Measurements from ENCODE around the gene UQCRHL. TPM values are rescaled to one million over a fixed set of nuclear protein-coding genes. Genes with fewer than 3 reads are reported as not detected.

The UQCRHL gene
- total RNA-seq, 1 donor from 2014 or later, result 4.8 TPM

- Histone ChIP-seq H3K9ac (no peak overlapping the region), H3K4me2 (no peak overlapping the region), H3K9me3 (ENCODE audit: low read depth) (no peaks in the 10 kb centered on the region), H3K79me2 (ENCODE audit: low read depth) (no peaks in the 10 kb centered on the region), H3K27me3 (no peaks in the 10 kb centered on the region), H3K36me3 (no peaks in the 10 kb centered on the region), H3F3A (ENCODE audit: low read depth) (no peaks in the 10 kb centered on the region), H3K4me3 (no peak overlapping the region), H3K27ac (no peak overlapping the region), H3K4me1 (no peaks in the 10 kb centered on the region), H2AFZ (replicated peaks) (no peak overlapping the region), H4K20me1 (ENCODE audit: low read depth) (no peaks in the 10 kb centered on the region)
- Mint-ChIP-seq H3K36me3 (no peaks in the 10 kb centered on the region), H3K4me3 (no peak overlapping the region), H3K27me3 (ENCODE audit: insufficient read depth, low read depth) (peaks cover 2% of the 10 kb centered on the region), H3K4me1 (peaks cover 5% of the 10 kb centered on the region), H3K27ac (no peak overlapping the region), H3K9me3 (no peaks in the 10 kb centered on the region)
- TF ChIP-seq EZH2 (IDR thresholded peaks at IDR 0.05) (no peak), EZH2phosphoT487 (IDR thresholded peaks at IDR 0.05) (no peak)
- TF ChIP-seq, protein P1, sequence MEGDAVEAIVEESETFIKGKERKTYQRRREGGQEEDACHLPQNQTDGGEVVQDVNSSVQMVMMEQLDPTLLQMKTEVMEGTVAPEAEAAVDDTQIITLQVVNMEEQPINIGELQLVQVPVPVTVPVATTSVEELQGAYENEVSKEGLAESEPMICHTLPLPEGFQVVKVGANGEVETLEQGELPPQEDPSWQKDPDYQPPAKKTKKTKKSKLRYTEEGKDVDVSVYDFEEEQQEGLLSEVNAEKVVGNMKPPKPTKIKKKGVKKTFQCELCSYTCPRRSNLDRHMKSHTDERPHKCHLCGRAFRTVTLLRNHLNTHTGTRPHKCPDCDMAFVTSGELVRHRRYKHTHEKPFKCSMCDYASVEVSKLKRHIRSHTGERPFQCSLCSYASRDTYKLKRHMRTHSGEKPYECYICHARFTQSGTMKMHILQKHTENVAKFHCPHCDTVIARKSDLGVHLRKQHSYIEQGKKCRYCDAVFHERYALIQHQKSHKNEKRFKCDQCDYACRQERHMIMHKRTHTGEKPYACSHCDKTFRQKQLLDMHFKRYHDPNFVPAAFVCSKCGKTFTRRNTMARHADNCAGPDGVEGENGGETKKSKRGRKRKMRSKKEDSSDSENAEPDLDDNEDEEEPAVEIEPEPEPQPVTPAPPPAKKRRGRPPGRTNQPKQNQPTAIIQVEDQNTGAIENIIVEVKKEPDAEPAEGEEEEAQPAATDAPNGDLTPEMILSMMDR (IDR thresholded peaks at IDR 0.05), result no peak
- no peak for DNase-seq (ENCODE audit: low spot score)
Observed at GRCh38 chr1:15786581-15786980, 20.9 kb downstream of the UQCRHL start.

DNA sequence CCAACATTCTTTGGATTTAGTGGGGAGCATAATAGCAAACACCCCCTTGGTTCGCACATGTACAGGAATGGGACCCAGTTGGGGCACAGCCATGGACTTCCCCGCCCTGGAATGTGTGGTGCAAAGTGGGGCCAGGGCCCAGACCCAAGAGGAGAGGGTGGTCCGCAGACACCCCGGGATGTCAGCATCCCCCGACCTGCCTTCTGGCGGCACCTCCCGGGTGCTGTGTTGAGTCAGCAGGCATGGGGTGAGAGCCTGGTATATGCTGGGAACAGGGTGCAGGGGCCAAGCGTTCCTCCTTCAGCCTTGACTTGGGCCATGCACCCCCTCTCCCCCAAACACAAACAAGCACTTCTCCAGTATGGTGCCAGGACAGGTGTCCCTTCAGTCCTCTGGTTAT lies 21.8 kb downstream of the UQCRHL start:
- no peaks in the 10 kb centered on the region for H3K9me3 Mint-ChIP-seq
- H3K9ac ChIP-seq, result no peak overlapping the region
- no peak for DNase-seq (ENCODE audit: low spot score)
- H3K36me3 ChIP-seq, result no peaks in the 10 kb centered on the region
- no peak overlapping the region for H3K4me3 ChIP-seq
- peaks cover 2% of the 10 kb centered on the region for H3K27me3 Mint-ChIP-seq (ENCODE audit: insufficient read depth, low read depth)
- H3K27ac ChIP-seq, result no peak overlapping the region
- no peaks in the 10 kb centered on the region for H3K4me1 ChIP-seq
- no peaks in the 10 kb centered on the region for H3K27me3 ChIP-seq
- no peak overlapping the region for H3K4me2 ChIP-seq
- H3K79me2 ChIP-seq (ENCODE audit: low read depth), result no peaks in the 10 kb centered on the region
- no peaks in the 10 kb centered on the region for H4K20me1 ChIP-seq (ENCODE audit: low read depth)
- TF ChIP-seq, protein P1 (IDR thresholded peaks at IDR 0.05), result no peak
- TF ChIP-seq EZH2 (IDR thresholded peaks at IDR 0.05) (no peak), EZH2phosphoT487 (IDR thresholded peaks at IDR 0.05) (no peak)
- no peak overlapping the region for H2AFZ ChIP-seq (replicated peaks)
- H3K4me3 Mint-ChIP-seq, result no peak overlapping the region
- H3K4me1 Mint-ChIP-seq, result peaks cover 5% of the 10 kb centered on the region
- H3F3A ChIP-seq (ENCODE audit: low read depth), result no peaks in the 10 kb centered on the region
- H3K27ac Mint-ChIP-seq, result no peak overlapping the region
- no peaks in the 10 kb centered on the region for H3K36me3 Mint-ChIP-seq
- no peaks in the 10 kb centered on the region for H3K9me3 ChIP-seq (ENCODE audit: low read depth)

DNA sequence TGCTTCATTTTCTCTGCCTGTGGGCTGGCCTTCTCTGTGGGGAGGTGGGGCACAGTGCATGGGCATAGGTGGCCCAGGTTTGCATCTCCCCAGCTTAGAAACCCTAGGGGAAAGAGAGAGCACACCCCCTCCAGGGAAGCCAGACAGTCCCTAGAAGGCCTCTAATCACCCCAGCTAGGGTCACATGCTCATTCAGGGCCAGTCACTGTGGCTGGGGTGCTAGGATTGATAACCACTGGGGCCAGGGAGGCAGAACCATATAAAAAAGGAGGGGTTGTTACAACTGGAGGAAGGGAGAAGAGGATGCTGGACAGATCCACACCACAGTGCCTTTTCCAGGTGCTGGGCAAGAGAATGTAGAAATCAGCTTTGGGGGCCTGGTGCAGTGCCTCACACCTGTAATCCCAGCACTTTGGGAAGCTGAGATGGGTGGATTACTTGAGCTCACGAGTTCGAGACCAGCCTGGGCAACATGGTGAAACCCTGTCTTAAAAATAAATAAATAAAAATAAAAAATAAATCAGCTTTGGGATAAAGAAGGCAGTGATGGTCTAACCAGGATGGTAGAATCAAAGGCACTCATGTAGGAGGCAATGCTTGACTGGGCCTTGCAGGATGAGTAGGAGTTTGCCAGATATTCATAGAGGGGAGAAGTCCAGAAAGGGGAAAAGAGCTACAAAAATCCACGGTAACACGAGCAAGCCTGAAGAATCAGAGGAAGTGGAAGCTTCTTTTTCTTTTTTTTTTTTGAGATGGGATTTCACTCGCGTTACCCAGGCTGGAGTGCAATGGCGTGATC lies 29.3 kb downstream of the UQCRHL start:
- Histone ChIP-seq H4K20me1 (ENCODE audit: low read depth) (no peaks in the 10 kb centered on the region), H3K4me2 (no peak overlapping the region), H3K9me3 (ENCODE audit: low read depth) (no peaks in the 10 kb centered on the region), H2AFZ (replicated peaks) (no peak overlapping the region), H3K27ac (no peak overlapping the region), H3K79me2 (ENCODE audit: low read depth) (no peaks in the 10 kb centered on the region), H3K36me3 (no peaks in the 10 kb centered on the region), H3F3A (ENCODE audit: low read depth) (no peaks in the 10 kb centered on the region), H3K4me3 (no peak overlapping the region), H3K4me1 (no peaks in the 10 kb centered on the region), H3K9ac (no peak overlapping the region), H3K27me3 (no peaks in the 10 kb centered on the region)
- TF ChIP-seq, protein P1 (IDR thresholded peaks at IDR 0.05), result no peak
- TF ChIP-seq EZH2 (IDR thresholded peaks at IDR 0.05) (no peak), EZH2phosphoT487 (IDR thresholded peaks at IDR 0.05) (no peak)
- no peak overlapping the region for H3K27ac Mint-ChIP-seq
- H3K27me3 Mint-ChIP-seq (ENCODE audit: insufficient read depth, low read depth), result no peaks in the 10 kb centered on the region
- peaks cover 4% of the 10 kb centered on the region for H3K4me1 Mint-ChIP-seq
- no peak overlapping the region for H3K4me3 Mint-ChIP-seq
- peaks cover 9% of the 10 kb centered on the region for H3K36me3 Mint-ChIP-seq
- no peaks in the 10 kb centered on the region for H3K9me3 Mint-ChIP-seq
- no peak for DNase-seq (ENCODE audit: low spot score)

All from neural progenitor cell (in vitro differentiated cells).